Lower lobe of right lung (tissue), 2 donors: ENCODE measurements around the gene CACNG7. TPM values are rescaled to one million over a fixed set of nuclear protein-coding genes. Genes with fewer than 3 reads are reported as not detected.

Source experiments
- ATAC-seq, 2 donors: fragments of 200-7000 bp; cut with Tn5 transposase; one replicate each; pipeline ENCODE4 v1.9.1; 2020 to 2022; ENCODE audit warnings: mild to moderate bottlenecking in 2 of 2, moderate library complexity in 2 of 2
- DNase-seq: peaks from one replicate; pipeline ENCODE4 v3.0.0-alpha.2; 2020
- H3K27ac ChIP-seq: fragments of 200-600 bp; one replicate; pipeline ENCODE4 v1.8.0; 2022
- H3K27me3 ChIP-seq: fragments of 200-600 bp; one replicate; pipeline ENCODE4 v1.8.0; 2022; ENCODE audit warnings: low read depth
- H3K36me3 ChIP-seq: fragments of 200-600 bp; one replicate; pipeline ENCODE4 v1.8.0; 2022; ENCODE audit warnings: mild to moderate bottlenecking
- H3K4me1 ChIP-seq: fragments of 200-600 bp; one replicate; pipeline ENCODE4 v1.8.0; 2022
- H3K4me3 ChIP-seq: fragments of 200-600 bp; one replicate; pipeline ENCODE4 v1.8.0; 2022; ENCODE audit warnings: mild to moderate bottlenecking
- H3K9me3 ChIP-seq: fragments of 200-600 bp; one replicate; pipeline ENCODE4 v1.8.0; 2022
- intact Hi-C: fragments of 100-400 bp; cut with DNase I; formaldehyde crosslinking; loops from one replicate; pipeline ENCODE4 v1.11.0; 2022
- total RNA-seq: library from RNA; stranded (reverse); fragmentation: NEBNext Ultra II Directional; extraction: Animal tissue kit (Norgen Biotek cat#: 25700); gene quantifications from one replicate; pipeline ENCODE4 v1.2.1, GENCODE V29; 2021
- TF ChIP-seq, protein P1 (sequence below): fragments of 200-600 bp; IDR thresholded peaks from one replicate; pipeline ENCODE4 v1.8.0; 2022; ENCODE audit warnings: antibody characterized with exemption, mild to moderate bottlenecking
- donor health status: DM: no; HTN: yes; CAD: no; lungs with severe emphysema.

Gene CACNG7
- total RNA-seq, 1 donor from 2014 or later: not detected

DNA sequence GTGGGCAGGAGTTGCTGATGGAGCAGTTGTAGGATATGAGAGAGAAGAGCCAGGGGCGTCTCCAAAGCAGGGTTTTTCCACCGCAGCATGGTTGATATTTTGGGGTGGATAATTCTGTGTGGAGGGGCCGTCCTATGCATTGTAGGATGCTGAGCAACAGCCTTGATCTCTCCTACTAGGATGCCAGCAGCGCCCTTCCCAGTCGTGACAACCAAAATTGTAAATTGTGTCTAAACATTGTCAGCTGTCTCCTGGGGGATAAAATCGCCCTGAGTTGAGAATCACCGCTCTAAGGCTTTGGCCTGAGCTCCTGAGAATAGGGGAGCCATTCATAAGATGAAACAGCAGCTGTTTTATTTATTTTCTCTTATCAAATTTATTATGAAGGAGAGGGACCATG, 57.9 kb downstream of the CACNG7 start:
- intact Hi-C loops: no loop called here
- TF ChIP-seq, protein P1, sequence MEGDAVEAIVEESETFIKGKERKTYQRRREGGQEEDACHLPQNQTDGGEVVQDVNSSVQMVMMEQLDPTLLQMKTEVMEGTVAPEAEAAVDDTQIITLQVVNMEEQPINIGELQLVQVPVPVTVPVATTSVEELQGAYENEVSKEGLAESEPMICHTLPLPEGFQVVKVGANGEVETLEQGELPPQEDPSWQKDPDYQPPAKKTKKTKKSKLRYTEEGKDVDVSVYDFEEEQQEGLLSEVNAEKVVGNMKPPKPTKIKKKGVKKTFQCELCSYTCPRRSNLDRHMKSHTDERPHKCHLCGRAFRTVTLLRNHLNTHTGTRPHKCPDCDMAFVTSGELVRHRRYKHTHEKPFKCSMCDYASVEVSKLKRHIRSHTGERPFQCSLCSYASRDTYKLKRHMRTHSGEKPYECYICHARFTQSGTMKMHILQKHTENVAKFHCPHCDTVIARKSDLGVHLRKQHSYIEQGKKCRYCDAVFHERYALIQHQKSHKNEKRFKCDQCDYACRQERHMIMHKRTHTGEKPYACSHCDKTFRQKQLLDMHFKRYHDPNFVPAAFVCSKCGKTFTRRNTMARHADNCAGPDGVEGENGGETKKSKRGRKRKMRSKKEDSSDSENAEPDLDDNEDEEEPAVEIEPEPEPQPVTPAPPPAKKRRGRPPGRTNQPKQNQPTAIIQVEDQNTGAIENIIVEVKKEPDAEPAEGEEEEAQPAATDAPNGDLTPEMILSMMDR: no peak
- no peak for ATAC-seq

DNA sequence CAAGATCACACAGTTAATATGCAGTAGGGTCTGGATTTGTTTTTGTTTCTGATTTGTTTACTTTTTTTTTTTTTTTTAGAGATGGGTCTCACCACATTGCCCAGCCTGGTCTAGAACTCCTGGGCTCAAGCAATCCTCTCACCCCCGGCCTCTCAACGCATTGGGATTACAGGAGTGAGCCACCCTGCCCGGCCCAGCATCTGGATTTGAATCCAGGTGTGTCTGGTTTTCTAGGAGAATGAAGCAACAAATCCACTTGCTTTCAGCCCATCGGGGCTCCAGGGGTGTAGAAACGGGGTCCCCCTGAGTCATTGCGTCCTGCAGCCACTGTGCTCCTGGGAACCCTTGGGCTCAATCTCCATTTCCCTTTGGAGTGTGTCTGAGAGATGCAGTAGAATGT, 60.3 kb downstream of the CACNG7 start:
- Histone ChIP-seq H3K9me3 (no peaks in the 10 kb centered on the region), H3K27ac (no peak overlapping the region), H3K4me3 (no peak overlapping the region), H3K4me1 (no peaks in the 10 kb centered on the region), H3K27me3 (peaks cover 24% of the 10 kb centered on the region), H3K36me3 (no peaks in the 10 kb centered on the region)
- intact Hi-C loops: no loop called here
- no peak for DNase-seq
- no peak for ATAC-seq
- TF ChIP-seq, protein P1: no peak

More for the DNA sequence above, 57.9 kb downstream of the CACNG7 start:
- Histone ChIP-seq H3K4me1 (no peaks in the 10 kb centered on the region), H3K27ac (no peak overlapping the region), H3K9me3 (no peaks in the 10 kb centered on the region), H3K27me3 (peaks cover 32% of the 10 kb centered on the region), H3K36me3 (no peaks in the 10 kb centered on the region), H3K4me3 (no peak overlapping the region)
- DNase-seq: no peak

DNA sequence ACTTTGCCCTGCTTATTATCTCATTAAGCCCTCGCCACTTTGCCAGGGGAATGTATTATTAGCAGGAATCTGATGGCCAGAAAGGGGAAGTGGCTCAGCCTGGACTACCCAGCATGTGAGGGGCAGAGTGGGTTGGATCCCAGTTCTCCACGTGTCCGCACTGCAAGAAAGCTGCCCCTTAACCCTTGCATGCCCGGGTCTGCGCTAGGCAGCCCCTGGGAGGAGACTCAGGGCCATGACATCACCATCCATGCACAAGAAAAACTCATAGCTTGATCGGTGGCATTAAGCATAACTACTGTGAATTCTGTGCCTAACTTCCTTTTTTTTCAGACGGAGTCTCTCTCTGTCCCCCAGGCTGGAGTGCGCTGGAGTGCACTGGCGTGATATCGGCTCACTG, 62.6 kb downstream of the CACNG7 start:
- peak; percentile 33 to 51 for ATAC-seq
- H3K27me3 ChIP-seq: peaks cover 32% of the 10 kb centered on the region

DNA sequence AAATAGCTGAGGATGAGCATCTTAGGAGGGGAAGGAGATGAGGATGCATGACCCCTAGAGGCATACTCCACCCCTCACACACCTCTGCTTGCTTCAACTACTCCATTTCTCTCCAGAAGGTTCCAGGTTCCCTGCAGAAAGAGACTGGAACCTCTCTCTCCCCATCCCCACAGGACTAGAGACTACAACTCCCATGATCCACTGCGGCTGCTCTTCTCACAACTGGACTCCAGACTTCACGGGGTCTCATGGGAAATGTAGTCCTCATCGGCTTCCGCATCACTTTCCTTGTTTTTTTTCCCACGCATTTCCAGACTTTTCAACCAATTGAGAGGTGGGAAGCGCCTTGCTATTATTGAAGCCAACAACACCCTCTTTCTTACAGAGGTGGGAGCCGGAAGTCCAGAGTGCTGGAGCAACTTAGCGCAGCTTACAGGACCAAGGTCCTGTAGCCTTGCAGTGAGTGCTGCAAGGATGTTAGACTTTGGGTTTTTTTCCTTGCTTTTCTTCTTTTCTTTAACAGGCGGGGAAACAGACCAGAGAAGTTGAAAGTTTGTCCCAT, 68.4 kb downstream of the CACNG7 start:
- Histone ChIP-seq H3K4me3 (peak overlapping the region; percentile 40), H3K9me3 (no peaks in the 10 kb centered on the region), H3K27ac (no peak overlapping the region), H3K4me1 (peaks cover 17% of the 10 kb centered on the region), H3K27me3 (peaks cover 74% of the 10 kb centered on the region), H3K36me3 (no peaks in the 10 kb centered on the region)
- DNase-seq: peak; percentile 72
- intact Hi-C loops: no loop called here
- TF ChIP-seq, protein P1: no peak
- peak; percentile 81 to 90 for ATAC-seq

More for the DNA sequence above, 62.6 kb downstream of the CACNG7 start:
- Histone ChIP-seq H3K4me3 (no peak overlapping the region), H3K9me3 (no peaks in the 10 kb centered on the region), H3K36me3 (no peaks in the 10 kb centered on the region), H3K4me1 (no peaks in the 10 kb centered on the region), H3K27ac (no peak overlapping the region)
- no peak for DNase-seq
- intact Hi-C loops: no loop called here
- TF ChIP-seq, protein P1: no peak

DNA sequence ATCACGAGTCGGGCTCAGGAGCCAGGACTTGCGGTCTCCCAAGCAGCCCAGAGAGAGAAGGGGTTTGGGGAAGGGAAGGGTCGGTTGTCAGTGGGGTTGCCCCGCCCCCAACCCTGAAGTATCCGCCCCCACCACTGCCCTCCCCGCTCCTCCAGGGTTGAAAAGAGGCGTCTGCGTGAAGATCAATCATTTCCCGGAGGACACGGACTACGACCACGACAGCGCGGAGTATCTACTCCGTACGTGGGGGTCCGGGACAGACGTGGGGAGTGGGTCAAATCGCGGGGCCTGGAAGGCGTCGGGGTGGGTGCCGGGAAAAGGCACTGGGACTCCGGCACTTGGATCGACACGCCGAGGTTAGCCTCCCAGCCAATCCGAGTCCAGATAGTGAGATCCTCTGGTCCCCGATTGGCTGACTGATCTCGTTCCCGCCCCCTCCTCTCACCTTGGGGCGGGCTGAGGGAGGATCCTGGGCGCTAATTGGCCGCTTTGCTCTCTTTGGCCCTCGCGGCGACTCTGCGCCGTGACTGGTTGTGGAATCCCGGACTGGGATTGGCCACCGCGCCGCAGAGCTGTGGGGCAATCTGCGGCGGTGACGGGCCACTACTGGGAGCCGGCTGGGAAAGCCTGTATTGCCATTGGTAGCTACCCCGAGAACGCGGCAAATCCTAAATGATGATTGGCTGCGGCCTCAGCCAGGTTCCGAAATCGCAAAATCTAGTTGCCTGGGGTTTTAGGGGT, 69.1 kb downstream of the CACNG7 start:
- Histone ChIP-seq H3K4me1 (peaks cover 17% of the 10 kb centered on the region), H3K27ac (no peak overlapping the region), H3K36me3 (no peaks in the 10 kb centered on the region), H3K27me3 (peaks cover 69% of the 10 kb centered on the region), H3K4me3 (peak overlapping the region; percentile 40), H3K9me3 (no peaks in the 10 kb centered on the region)
- ATAC-seq (peak; percentile 50 to 62), DNase-seq (peak; percentile 64)
- intact Hi-C loops: no loop called here
- TF ChIP-seq, protein P1: no peak
